HEK293 (cell line): Measurements from ENCODE around the gene MAP3K12.

ENCODE experiments used
- CTCF ChIA-PET: fragments of 350-600 bp; formaldehyde crosslinking; extraction: SDS; loops from one replicate; lab custom pipeline; 2021; ENCODE audit warnings: antibody characterized with exemption; lab: Yijun Ruan, JAX
- POLR2A ChIA-PET: fragments of 300-600 bp; formaldehyde crosslinking; extraction: SDS; loops from one replicate; lab custom pipeline; 2020; ENCODE audit warnings: antibody characterized with exemption, inconsistent platforms; lab: Yijun Ruan, JAX
- H3K27ac ChIP-seq: fragments of 200-500 bp; sonication (Bioruptor generic); 2 replicates; pipeline ENCODE4 v1.5.1; 2014; ENCODE audit warnings: low read depth, low read length, control low read depth, inconsistent platforms; ENCODE audit errors: extremely low read depth
- H3K36me3 ChIP-seq, 2 experiments: fragments of 200-500 bp in 1 of 2; sonication (Bioruptor generic) in 1 of 2; 1 replicate in 1 of 2; 2 replicates in 1 of 2; pipeline ENCODE4 v1.5.1; 2014 to 2017; ENCODE audit warnings: inconsistent platforms in 2 of 2, low read length in 2 of 2; ENCODE audit not compliant: control insufficient read depth in 2 of 2, insufficient read depth in 1 of 2
- H3K4me1 ChIP-seq: fragments of 200-500 bp; sonication (Bioruptor generic); 2 replicates; pipeline ENCODE4 v1.5.1; 2014; ENCODE audit warnings: mild to moderate bottlenecking, low read length, inconsistent platforms; ENCODE audit not compliant: control insufficient read depth, insufficient read depth
- H3K4me3 ChIP-seq: 2 replicates; pipeline ENCODE4 v1.5.1; 2011; ENCODE audit warnings: low read depth, mild to moderate bottlenecking, control low read depth, low read length, moderate library complexity
- H3K9me3 ChIP-seq: fragments of 200-500 bp; sonication (Bioruptor generic); 2 replicates; pipeline ENCODE4 v1.5.1; 2014; ENCODE audit warnings: low read depth, low read length, inconsistent platforms; ENCODE audit not compliant: control insufficient read depth, insufficient read depth
- ELK4 ChIP-seq: IDR thresholded peaks from 2 replicates; pipeline ENCODE4 v1.6.1; 2011; ENCODE audit warnings: mild to moderate bottlenecking, low read depth, low read length, borderline replicate concordance
- SCRT2 ChIP-seq: fragments of 450-650 bp; formaldehyde crosslinking; IDR thresholded peaks from 2 replicates; pipeline ENCODE4 v1.5.1; 2016; ENCODE audit warnings: missing biosample characterization, missing genetic modification characterization
- TCF7L2 ChIP-seq: IDR thresholded peaks from 2 replicates; pipeline ENCODE4 v1.6.1; 2011; ENCODE audit warnings: low read depth, mild to moderate bottlenecking, inconsistent platforms, low read length, moderate library complexity, borderline replicate concordance
- ZBTB44 ChIP-seq: fragments of 450-650 bp; IDR thresholded peaks from 2 replicates; pipeline ENCODE4 v1.5.1; 2018; ENCODE audit warnings: missing biosample characterization, mild to moderate bottlenecking, missing genetic modification characterization
- ZIC2 ChIP-seq: fragments of 450-650 bp; formaldehyde crosslinking; IDR thresholded peaks from 2 replicates; pipeline ENCODE4 v1.5.1; 2016; ENCODE audit warnings: missing biosample characterization, missing genetic modification characterization
- ZNF24 ChIP-seq: fragments of 450-650 bp; formaldehyde crosslinking; IDR thresholded peaks from 2 replicates; pipeline ENCODE4 v1.5.1; 2016; ENCODE audit warnings: missing biosample characterization, missing genetic modification characterization
- ZNF280C ChIP-seq: fragments of 450-650 bp; formaldehyde crosslinking; IDR thresholded peaks from 2 replicates; pipeline ENCODE4 v1.5.1; 2016; ENCODE audit warnings: missing biosample characterization, missing genetic modification characterization
- ZNF623 ChIP-seq: fragments of 450-650 bp; formaldehyde crosslinking; IDR thresholded peaks from 2 replicates; pipeline ENCODE4 v1.5.1; 2016; ENCODE audit warnings: missing biosample characterization, missing genetic modification characterization
- ZNF626 ChIP-seq: fragments of 450-650 bp; sonication (Bioruptor Pico); formaldehyde crosslinking; IDR thresholded peaks from 2 replicates; pipeline ENCODE4 v1.5.1; 2018; ENCODE audit warnings: missing biosample characterization, missing genetic modification characterization, inconsistent platforms
- ZNF76 ChIP-seq: fragments of 450-650 bp; formaldehyde crosslinking; IDR thresholded peaks from 2 replicates; pipeline ENCODE4; 2016; ENCODE audit warnings: low read depth, missing biosample characterization, missing genetic modification characterization, borderline replicate concordance
- ZNF785 ChIP-seq: fragments of 450-650 bp; formaldehyde crosslinking; IDR thresholded peaks from 2 replicates; pipeline ENCODE4 v1.5.1; 2016; ENCODE audit warnings: missing biosample characterization, missing genetic modification characterization
- ZNF791 ChIP-seq: fragments of 450-650 bp; formaldehyde crosslinking; IDR thresholded peaks from 2 replicates; pipeline ENCODE4 v1.5.1; 2016; ENCODE audit warnings: missing biosample characterization, missing genetic modification characterization
- ZSCAN18 ChIP-seq: fragments of 450-650 bp; formaldehyde crosslinking; IDR thresholded peaks from 2 replicates; pipeline ENCODE4 v1.5.1; 2016; ENCODE audit warnings: missing biosample characterization, missing genetic modification characterization

MAP3K12 gene

GRCh38 chr12:53507603-53507885 is 8.3 kb upstream of the MAP3K12 start:
- peaks cover 0 to 68% of the 10 kb centered on the region in 2 experiments; a peak in 1 of 3 replicates for H3K36me3 ChIP-seq
- POLR2A ChIA-PET: interaction anchor here (1.1 to 2.3 kb wide), 3 partner anchors 24 to 186 kb away, joined by 4 to 8 read pairs (median 7); partner anchors contain the start of gene AAAS
- CTCF ChIA-PET: interaction anchor here (0.7 to 5.4 kb wide), 6 partner anchors 9 to 184 kb away, joined by 3 to 63 read pairs (median 18); partner anchors contain the start of gene AAAS
- H3K4me3 ChIP-seq: no peak overlapping the region
- TF ChIP-seq ZSCAN18 (tag by site-specific recombination): no peak
- TF ChIP-seq SCRT2 (tag by site-specific recombination): peak; percentile 37; the same call in 1 of the 2 replicates
- no peak for TF ChIP-seq ZNF280C (tag by site-specific recombination)
- no peaks in the 10 kb centered on the region for H3K4me1 ChIP-seq
- H3K27ac ChIP-seq: no peak overlapping the region
- H3K9me3 ChIP-seq: no peaks in the 10 kb centered on the region

- Histone ChIP-seq H3K27ac (no peak within 1 kb of the TSS), H3K4me1 (peaks cover 2% of the 10 kb centered on the region), H3K4me3 (no peak within 1 kb of the TSS), H3K9me3 (no peaks in the 10 kb centered on the region)
- POLR2A ChIA-PET: no interaction called here
- CTCF ChIA-PET: interaction anchor here (0.6 to 5.4 kb wide), 7 partner anchors 9 to 211 kb away, joined by 3 to 63 read pairs (median 18); partner anchors contain the start of genes AAAS and PFDN5
- TF ChIP-seq ZIC2 (tag by site-specific recombination) (peak; percentile 46), ELK4 (no peak)
- TF ChIP-seq, all 188 proteins: peak for 1
- peaks cover 0 to 63% of the 10 kb centered on the region in 2 experiments; a peak in 1 of 3 replicates for H3K36me3 ChIP-seq
Measured at GRCh38 chr12:53506881-53507602, 7.8 kb upstream of the MAP3K12 start, which contains the start of gene NPFF. Gene NPFF, minus strand, starts transcription at chr12:53507484. Its CDS starts 10 bp downstream, at chr12:53507474.

GRCh38 chr12:53506450-53506785 is 7.2 kb upstream of the MAP3K12 start:
- TF ChIP-seq ZNF785 (tag by site-specific recombination): no peak
- TF ChIP-seq ZNF24 (tag by site-specific recombination): no peak
- no peak for TF ChIP-seq TCF7L2
- TF ChIP-seq ZNF76 (tag by site-specific recombination): no peak
- no peak for TF ChIP-seq ZBTB44 (tag by site-specific recombination)
- TF ChIP-seq ZNF791 (tag by site-specific recombination): no peak
- no peak for TF ChIP-seq ZNF623 (tag by site-specific recombination)
- TF ChIP-seq ZNF626 (tag by site-specific recombination): no peak
- H3K36me3 ChIP-seq: peaks cover 0 to 56% of the 10 kb centered on the region in 2 experiments; a peak in 1 of 3 replicates
- H3K4me3 ChIP-seq: no peak overlapping the region
- peaks cover 6% of the 10 kb centered on the region for H3K4me1 ChIP-seq
- H3K9me3 ChIP-seq: no peaks in the 10 kb centered on the region
- ChIA-PET CTCF (interaction anchor here (0.6 to 1.0 kb wide), 4 partner anchors 154 to 211 kb away, joined by 3 to 5 read pairs (median 4); partner anchors contain the start of genes AAAS and PFDN5), POLR2A (no interaction called here)
- H3K27ac ChIP-seq: no peak overlapping the region
